ENCODE measurements around the gene FMNL1. TPM values are rescaled to one million over a fixed set of nuclear protein-coding genes. Genes with fewer than 3 reads are reported as not detected.

FMNL1 gene
- total and polyA plus RNA-seq, 3 donors from 2014 or later = 11.1 to 15.8 (median 13.9) TPM

- no peak for DNase-seq
- intact Hi-C loops (cut with DNase I; ENCODE audit: low total_unique reads) = no loop called here
- 94% methylated on average over 14 of the region's 14 CpGs; no CpG with 5 or more reads in 1 of the 2 donors for WGBS, 2 donors
- Histone ChIP-seq H3K27me3 (no peaks in the 10 kb centered on the region), H3K27ac (no peak overlapping the region), H3K4me1 (peaks cover 12% of the 10 kb centered on the region), H3K36me3 (ENCODE audit: low read depth, missing control alignments) (no peaks in the 10 kb centered on the region), H3K4me3 (no peak overlapping the region), H3K9me3 (no peaks in the 10 kb centered on the region)
- no peak for TF ChIP-seq POLR2A (IDR thresholded peaks at IDR 0.05)
- no peak for TF ChIP-seq CTCF (IDR thresholded peaks at IDR 0.05)
Measured at GRCh38 chr17:45264430-45264829, 42.7 kb downstream of the FMNL1 start.

- TF ChIP-seq POLR2A (IDR thresholded peaks at IDR 0.05) (no peak), CTCF (IDR thresholded peaks at IDR 0.05) (no peak)
- Histone ChIP-seq H3K27me3 (no peaks in the 10 kb centered on the region), H3K27ac (no peak overlapping the region), H3K36me3 (ENCODE audit: low read depth, missing control alignments) (no peaks in the 10 kb centered on the region), H3K9me3 (no peaks in the 10 kb centered on the region), H3K4me1 (peaks cover 12% of the 10 kb centered on the region), H3K4me3 (no peak overlapping the region)
- intact Hi-C loops (cut with DNase I; ENCODE audit: low total_unique reads) = no loop called here
- WGBS, 2 donors = 92 to 93% methylated on average over 8 of the region's 8 CpGs
- no peak for DNase-seq
Measured at GRCh38 chr17:45264988-45265387, 43.3 kb downstream of the FMNL1 start.

- Histone ChIP-seq H3K4me1 (peaks cover 12% of the 10 kb centered on the region), H3K36me3 (ENCODE audit: low read depth, missing control alignments) (no peaks in the 10 kb centered on the region), H3K9me3 (no peaks in the 10 kb centered on the region), H3K27me3 (no peaks in the 10 kb centered on the region), H3K27ac (no peak overlapping the region), H3K4me3 (no peak overlapping the region)
- no peak for DNase-seq
- TF ChIP-seq CTCF (IDR thresholded peaks at IDR 0.05) (no peak), POLR2A (IDR thresholded peaks at IDR 0.05) (no peak)
- intact Hi-C loops (cut with DNase I; ENCODE audit: low total_unique reads) = no loop called here
- 75 to 84% methylated on average over 1 of the region's 1 CpG for WGBS, 2 donors
Measured at GRCh38 chr17:45265821-45266220, 44.1 kb downstream of the FMNL1 start.

GRCh38 chr17:45266372-45266926 is 44.8 kb downstream of the FMNL1 start:
- no peaks in the 10 kb centered on the region for H3K27me3 ChIP-seq
- TF ChIP-seq POLR2A (IDR thresholded peaks at IDR 0.05) = no peak
- no peak for TF ChIP-seq CTCF (IDR thresholded peaks at IDR 0.05)
- H3K4me3 ChIP-seq = no peak overlapping the region
- no peaks in the 10 kb centered on the region for H3K9me3 ChIP-seq
- H3K4me1 ChIP-seq = peaks cover 12% of the 10 kb centered on the region
- H3K27ac ChIP-seq = no peak overlapping the region
- no peaks in the 10 kb centered on the region for H3K36me3 ChIP-seq (ENCODE audit: low read depth, missing control alignments)
- DNase-seq = no peak
- WGBS, 2 donors = 92 to 95% methylated on average over 9 to 13 of the region's 13 CpGs
- intact Hi-C loops (cut with DNase I; ENCODE audit: low total_unique reads) = no loop called here

- 81 to 97% methylated on average over 5 to 10 of the region's 10 CpGs for WGBS, 2 donors
- intact Hi-C loops (cut with DNase I; ENCODE audit: low total_unique reads) = no loop called here
Measured at GRCh38 chr17:45267436-45268055, 45.9 kb downstream of the FMNL1 start.

More at GRCh38 chr17:45267436-45268055, 45.9 kb downstream of the FMNL1 start:
- no peak for DNase-seq
- no peak for TF ChIP-seq CTCF (IDR thresholded peaks at IDR 0.05)
- no peak for TF ChIP-seq POLR2A (IDR thresholded peaks at IDR 0.05)
- no peaks in the 10 kb centered on the region for H3K36me3 ChIP-seq (ENCODE audit: low read depth, missing control alignments)
- no peak overlapping the region for H3K4me3 ChIP-seq
- peaks cover 10% of the 10 kb centered on the region for H3K4me1 ChIP-seq
- no peak overlapping the region for H3K27ac ChIP-seq
- H3K27me3 ChIP-seq = no peaks in the 10 kb centered on the region
- H3K9me3 ChIP-seq = no peaks in the 10 kb centered on the region
